CD14-positive monocyte (primary cell): ENCODE data around the gene ZEB2. TPM values are rescaled to one million over a fixed set of nuclear protein-coding genes. Genes with fewer than 3 reads are reported as not detected.

Source experiments
- DNase-seq, 3 donors: peaks; one replicate each; pipeline ENCODE4 v3.0.0-alpha.2; 2011 to 2022
- H2AFZ ChIP-seq: 2 replicates; pipeline ENCODE4 v1.6.0; 2012; ENCODE audit warnings: mild to moderate bottlenecking, low read depth, low read length, inconsistent platforms; ENCODE audit not compliant: insufficient read depth, poor library complexity, severe bottlenecking
- H3K27ac ChIP-seq, 2 donors: 1 replicate in 1 of 2; 2 replicates in 1 of 2; pipeline ENCODE4 v1.5.1; 2012 to 2013; ENCODE audit warnings: low read length in 2 of 2, control low read depth in 1 of 2, inconsistent platforms in 1 of 2, low read depth in 1 of 2, mild to moderate bottlenecking in 1 of 2
- H3K27me3 ChIP-seq, 2 donors: one replicate each; pipeline versions ENCODE4 v1.6.0 to v1.6.1; 2011 to 2013; ENCODE audit warnings: low read length in 2 of 2; ENCODE audit not compliant: control insufficient read depth in 2 of 2, insufficient read depth in 2 of 2
- H3K36me3 ChIP-seq, 2 donors: replicated peaks in 1 of 2; 1 replicate in 1 of 2; 2 replicates in 1 of 2; pipeline versions ENCODE4 v1.5.1 to v1.6.1; 2012 to 2013; ENCODE audit warnings: low read length in 2 of 2, control low read depth in 1 of 2, inconsistent platforms in 1 of 2, mild to moderate bottlenecking in 1 of 2; ENCODE audit not compliant: insufficient read depth in 2 of 2, control insufficient read depth in 1 of 2
- H3K4me1 ChIP-seq, 2 donors: 1 replicate in 1 of 2; 2 replicates in 1 of 2; pipeline versions ENCODE4 v1.5.1 to v1.6.1; 2012 to 2013; ENCODE audit warnings: low read length in 2 of 2, control low read depth in 1 of 2, inconsistent platforms in 1 of 2, mild to moderate bottlenecking in 1 of 2, moderate library complexity in 1 of 2; ENCODE audit not compliant: insufficient read depth in 2 of 2, control insufficient read depth in 1 of 2
- H3K4me2 ChIP-seq: replicated peaks from 2 replicates; pipeline ENCODE3; 2012; ENCODE audit warnings: low read length, moderate library complexity, mild to moderate bottlenecking; ENCODE audit not compliant: poor library complexity, severe bottlenecking; ENCODE audit errors: extremely low read depth
- H3K4me3 ChIP-seq, 3 experiments: fragments of 200-600 bp in 1 of 3; sonication (generic) in 1 of 3; replicated peaks in 1 of 3; 1 replicate in 2 of 3; 2 replicates in 1 of 3; pipeline ENCODE4 v1.5.1; 2011 to 2013; ENCODE audit warnings: low read length in 3 of 3, mild to moderate bottlenecking in 3 of 3, control low read depth in 2 of 3, low read depth in 2 of 3, inconsistent platforms in 1 of 3, moderate library complexity in 1 of 3
- H3K79me2 ChIP-seq: 2 replicates; pipeline ENCODE4 v1.6.0; 2012; ENCODE audit warnings: mild to moderate bottlenecking, control low read depth, inconsistent platforms, low read length, moderate library complexity; ENCODE audit not compliant: insufficient read depth
- H3K9ac ChIP-seq: 2 replicates; pipeline ENCODE4 v1.6.0; 2017; ENCODE audit warnings: low read length, mild to moderate bottlenecking; ENCODE audit not compliant: insufficient read depth, poor library complexity, severe bottlenecking
- H3K9me3 ChIP-seq, 2 donors: replicated peaks in 1 of 2; 1 replicate in 1 of 2; 2 replicates in 1 of 2; pipeline versions ENCODE4 v1.5.1 to v1.6.1; 2012 to 2013; ENCODE audit warnings: low read length in 2 of 2, control low read depth in 1 of 2; ENCODE audit not compliant: control insufficient read depth in 1 of 2, insufficient read depth in 1 of 2
- H4K20me1 ChIP-seq: 2 replicates; pipeline ENCODE4 v1.6.0; 2012; ENCODE audit warnings: mild to moderate bottlenecking, low read length, control low read depth, moderate library complexity; ENCODE audit not compliant: insufficient read depth
- H3K27ac Mint-ChIP-seq, 7 donors: one replicate each; pipeline ENCODE4 v1.8.0; 2020; ENCODE audit warnings: mild to moderate bottlenecking in 7 of 7, mixed read lengths in 7 of 7, moderate library complexity in 6 of 7, inconsistent platforms in 2 of 7
- H3K27me3 Mint-ChIP-seq, 3 donors: one replicate each; pipeline ENCODE4 v1.8.0; 2021 to 2022; ENCODE audit warnings: low read depth in 3 of 3, mild to moderate bottlenecking in 3 of 3, mixed read lengths in 3 of 3, moderate library complexity in 3 of 3, inconsistent platforms in 1 of 3
- H3K36me3 Mint-ChIP-seq, 2 donors: one replicate each; pipeline ENCODE4 v1.8.0; 2020; ENCODE audit warnings: mixed read lengths in 2 of 2, inconsistent platforms in 1 of 2, mild to moderate bottlenecking in 1 of 2
- H3K4me1 Mint-ChIP-seq: one replicate; pipeline ENCODE4 v1.8.0; 2020; ENCODE audit warnings: mild to moderate bottlenecking, mixed read lengths
- H3K4me3 Mint-ChIP-seq, 2 donors: one replicate each; pipeline ENCODE4 v1.8.0; 2020; ENCODE audit warnings: mild to moderate bottlenecking in 2 of 2, mixed read lengths in 2 of 2, moderate library complexity in 1 of 2
- H3K9me3 Mint-ChIP-seq, 7 donors: one replicate each; pipeline ENCODE4 v1.8.0; 2020 to 2022; ENCODE audit warnings: mixed read lengths in 7 of 7, mild to moderate bottlenecking in 6 of 7, moderate library complexity in 6 of 7, inconsistent platforms in 2 of 7
- WGBS: methylation state at CpG from one replicate; pipeline ENCODE4 v1.1.5; 2013; ENCODE audit warnings: missing lambda C conversion rate; ENCODE audit not compliant: insufficient coverage; 5-methylcytosine and 5-hydroxymethylcytosine counted together
- intact Hi-C, 2 donors: fragments of 100-400 bp; cut with micrococcal nuclease; formaldehyde crosslinking; loops; one replicate each; pipeline versions ENCODE4 v1.15.0 to v1.15.1; 2023
- polyA plus RNA-seq, 3 donors: library from polyadenylated mRNA; depleted of rRNA in 1 of 3; unstranded in 2 of 3; stranded (reverse) in 1 of 3; fragments of 300-500 nt in 2 of 3; fragments of >200 nt in 1 of 3; fragmentation: Illumina TruSeq in 2 of 3; gene quantifications; 1 replicate in 2 of 3; 2 replicates in 1 of 3; pipeline ENCODE4 v1.2.3, GENCODE V29; 2012 to 2021
- TF ChIP-seq, protein P1 (sequence below): fragments of 200-600 bp; IDR thresholded peaks from one replicate; pipeline ENCODE4 v1.8.0; 2022; ENCODE audit warnings: antibody characterized with exemption, mild to moderate bottlenecking

The ZEB2 gene
- polyA plus RNA-seq, 3 donors: 76.8 to 325 (median 93.8) TPM

DNA sequence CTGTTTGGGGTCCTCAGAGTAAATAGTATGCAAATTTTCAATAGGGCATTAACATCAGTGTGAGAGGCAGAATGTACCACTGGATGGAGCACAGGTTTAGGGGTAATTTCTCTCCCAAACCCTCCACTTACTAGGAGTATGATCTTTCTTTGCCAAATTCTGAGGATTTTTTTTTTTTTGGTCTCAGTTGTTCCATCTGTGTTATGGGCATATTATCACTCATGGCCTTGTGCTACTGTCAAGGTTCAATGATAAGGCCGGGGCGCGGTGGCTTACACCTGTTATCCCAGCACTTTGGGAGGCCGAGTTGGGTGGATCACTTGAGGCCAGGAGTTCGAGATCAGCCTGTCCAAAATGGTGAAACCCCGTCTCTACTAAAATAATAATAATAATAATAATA, 30.2 kb upstream of the ZEB2 start:
- H3K4me3 ChIP-seq: no peak overlapping the region
- intact Hi-C loops: no loop called here
- no peaks in the 10 kb centered on the region for H3K9me3 ChIP-seq
- H3K79me2 ChIP-seq: no peaks in the 10 kb centered on the region
- H3K9ac ChIP-seq: no peak overlapping the region
- H3K27me3 Mint-ChIP-seq: peaks cover 0 to 3% (median 1%) of the 10 kb centered on the region in 3 donors
- TF ChIP-seq, protein P1, sequence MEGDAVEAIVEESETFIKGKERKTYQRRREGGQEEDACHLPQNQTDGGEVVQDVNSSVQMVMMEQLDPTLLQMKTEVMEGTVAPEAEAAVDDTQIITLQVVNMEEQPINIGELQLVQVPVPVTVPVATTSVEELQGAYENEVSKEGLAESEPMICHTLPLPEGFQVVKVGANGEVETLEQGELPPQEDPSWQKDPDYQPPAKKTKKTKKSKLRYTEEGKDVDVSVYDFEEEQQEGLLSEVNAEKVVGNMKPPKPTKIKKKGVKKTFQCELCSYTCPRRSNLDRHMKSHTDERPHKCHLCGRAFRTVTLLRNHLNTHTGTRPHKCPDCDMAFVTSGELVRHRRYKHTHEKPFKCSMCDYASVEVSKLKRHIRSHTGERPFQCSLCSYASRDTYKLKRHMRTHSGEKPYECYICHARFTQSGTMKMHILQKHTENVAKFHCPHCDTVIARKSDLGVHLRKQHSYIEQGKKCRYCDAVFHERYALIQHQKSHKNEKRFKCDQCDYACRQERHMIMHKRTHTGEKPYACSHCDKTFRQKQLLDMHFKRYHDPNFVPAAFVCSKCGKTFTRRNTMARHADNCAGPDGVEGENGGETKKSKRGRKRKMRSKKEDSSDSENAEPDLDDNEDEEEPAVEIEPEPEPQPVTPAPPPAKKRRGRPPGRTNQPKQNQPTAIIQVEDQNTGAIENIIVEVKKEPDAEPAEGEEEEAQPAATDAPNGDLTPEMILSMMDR: no peak
- H3K4me1 Mint-ChIP-seq: peaks cover 16% of the 10 kb centered on the region
- no peak overlapping the region for H2AFZ ChIP-seq
- no peak for DNase-seq
- no peak overlapping the region for H3K4me2 ChIP-seq
- H3K27ac Mint-ChIP-seq: no peak overlapping the region
- no peak overlapping the region for H3K27ac ChIP-seq
- H3K27me3 ChIP-seq: no peaks in the 10 kb centered on the region
- H3K4me1 ChIP-seq: peaks cover 13 to 19% of the 10 kb centered on the region in 2 donors
- H3K9me3 Mint-ChIP-seq: peaks cover 0 to 5% (median 1%) of the 10 kb centered on the region in 7 donors
- no peaks in the 10 kb centered on the region for H3K36me3 ChIP-seq
- H3K4me3 Mint-ChIP-seq: no peak overlapping the region
- no peaks in the 10 kb centered on the region for H4K20me1 ChIP-seq
- no CpG with 5 or more reads among the region's 6 CpGs for WGBS
- peaks cover 3 to 4% of the 10 kb centered on the region in 2 donors for H3K36me3 Mint-ChIP-seq

DNA sequence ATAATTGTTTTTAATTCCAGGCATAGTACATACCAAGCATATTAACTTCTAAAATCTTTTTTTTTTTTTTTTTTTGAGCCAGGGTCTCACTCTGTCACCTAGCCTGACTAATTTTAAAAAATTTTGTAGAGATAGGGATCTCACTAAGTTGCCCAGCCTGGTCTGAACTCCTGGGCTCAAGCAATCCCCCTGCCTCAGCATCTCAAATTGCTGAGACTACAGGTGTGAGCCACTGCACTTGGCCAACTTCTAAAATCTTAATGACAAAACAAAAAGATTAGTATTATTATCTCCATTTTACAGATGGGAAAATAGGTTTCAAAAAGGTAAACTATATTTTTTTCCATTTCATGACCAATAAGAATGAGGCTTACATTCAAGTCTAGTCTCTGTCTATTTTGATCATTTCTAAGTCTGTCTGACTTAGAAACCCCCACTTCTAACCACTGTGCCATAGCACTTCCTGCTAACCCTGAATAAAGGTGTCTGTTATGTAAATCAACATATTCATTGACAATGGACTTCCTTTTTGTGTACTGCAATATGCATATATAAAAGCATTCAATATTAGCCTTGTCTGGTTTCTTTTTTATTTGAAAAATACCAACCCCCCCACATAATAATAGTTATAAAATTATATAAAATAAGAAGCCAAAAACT, 28.7 kb upstream of the ZEB2 start:
- Histone ChIP-seq H3K4me3 (no peak overlapping the region), H3K79me2 (no peaks in the 10 kb centered on the region), H3K36me3 (no peaks in the 10 kb centered on the region), H3K9ac (no peak overlapping the region), H3K9me3 (no peaks in the 10 kb centered on the region), H3K4me2 (no peak overlapping the region), H3K27ac (no peak overlapping the region), H3K27me3 (no peaks in the 10 kb centered on the region), H2AFZ (no peak overlapping the region), H3K4me1 (peaks cover 13 to 19% of the 10 kb centered on the region in 2 donors), H4K20me1 (no peaks in the 10 kb centered on the region)
- peaks cover 0 to 3% (median 1%) of the 10 kb centered on the region in 3 donors for H3K27me3 Mint-ChIP-seq
- H3K4me3 Mint-ChIP-seq: no peak overlapping the region
- H3K27ac Mint-ChIP-seq: no peak overlapping the region
- peaks cover 16% of the 10 kb centered on the region for H3K4me1 Mint-ChIP-seq
- H3K36me3 Mint-ChIP-seq: peaks cover 3 to 4% of the 10 kb centered on the region in 2 donors
- TF ChIP-seq, protein P1: no peak
- intact Hi-C loops: no loop called here
- peaks cover 0 to 5% (median 1%) of the 10 kb centered on the region in 7 donors for H3K9me3 Mint-ChIP-seq
- DNase-seq: peak in 2 of 3 donors; percentile 19 to 21
